ENCODE data around the gene KRTAP1-3.

Gene KRTAP1-3

DNA sequence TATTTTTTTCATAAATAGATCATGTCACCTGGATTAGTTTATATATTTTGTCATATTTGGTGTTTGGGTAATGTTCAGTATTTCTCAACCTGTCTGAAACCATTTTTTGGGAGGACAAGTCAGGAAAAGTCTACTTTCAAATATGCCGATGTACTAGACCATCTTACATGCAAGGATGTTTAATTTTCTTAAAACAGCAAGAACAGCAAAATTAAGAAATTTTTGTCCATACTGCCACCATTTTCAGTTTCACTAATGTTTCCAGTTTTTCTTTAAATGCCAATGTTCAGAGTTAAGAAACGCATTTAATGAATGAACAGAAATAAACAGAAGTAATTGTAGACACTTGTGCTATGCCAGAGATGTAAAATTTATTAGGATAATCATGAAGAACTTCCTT, 41.6 kb downstream of the KRTAP1-3 start:
- Histone ChIP-seq H4K20me1 (ENCODE audit: insufficient read depth, low read length) (no peaks in the 10 kb centered on the region), H3K79me2 (ENCODE audit: low read length) (no peaks in the 10 kb centered on the region), H3K27me3 (replicated peaks; ENCODE audit: insufficient read depth, low read length) (no peaks in the 10 kb centered on the region), H3F3A (ENCODE audit: insufficient read depth, low read length) (no peaks in the 10 kb centered on the region), H3K9me2 (replicated peaks; ENCODE audit: insufficient read depth, low read length) (no peaks in the 10 kb centered on the region), H3K9ac (ENCODE audit: low read length) (no peak overlapping the region), H2AFZ (ENCODE audit: low read length) (no peak overlapping the region), H3K4me1 (ENCODE audit: low read length) (no peaks in the 10 kb centered on the region), H3K4me2 (ENCODE audit: low read depth, low read length) (no peak overlapping the region), H3K27ac (ENCODE audit: low read length) (no peak overlapping the region), H3K36me3 (replicated peaks; ENCODE audit: insufficient read depth, low read length) (no peaks in the 10 kb centered on the region), H3K4me3 (ENCODE audit: low read length) (no peak overlapping the region), H3K9me3 (replicated peaks; ENCODE audit: insufficient read depth, low read length) (no peaks in the 10 kb centered on the region)
- DNase-seq, result no peak
- TF ChIP-seq, protein P1, sequence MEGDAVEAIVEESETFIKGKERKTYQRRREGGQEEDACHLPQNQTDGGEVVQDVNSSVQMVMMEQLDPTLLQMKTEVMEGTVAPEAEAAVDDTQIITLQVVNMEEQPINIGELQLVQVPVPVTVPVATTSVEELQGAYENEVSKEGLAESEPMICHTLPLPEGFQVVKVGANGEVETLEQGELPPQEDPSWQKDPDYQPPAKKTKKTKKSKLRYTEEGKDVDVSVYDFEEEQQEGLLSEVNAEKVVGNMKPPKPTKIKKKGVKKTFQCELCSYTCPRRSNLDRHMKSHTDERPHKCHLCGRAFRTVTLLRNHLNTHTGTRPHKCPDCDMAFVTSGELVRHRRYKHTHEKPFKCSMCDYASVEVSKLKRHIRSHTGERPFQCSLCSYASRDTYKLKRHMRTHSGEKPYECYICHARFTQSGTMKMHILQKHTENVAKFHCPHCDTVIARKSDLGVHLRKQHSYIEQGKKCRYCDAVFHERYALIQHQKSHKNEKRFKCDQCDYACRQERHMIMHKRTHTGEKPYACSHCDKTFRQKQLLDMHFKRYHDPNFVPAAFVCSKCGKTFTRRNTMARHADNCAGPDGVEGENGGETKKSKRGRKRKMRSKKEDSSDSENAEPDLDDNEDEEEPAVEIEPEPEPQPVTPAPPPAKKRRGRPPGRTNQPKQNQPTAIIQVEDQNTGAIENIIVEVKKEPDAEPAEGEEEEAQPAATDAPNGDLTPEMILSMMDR (IDR thresholded peaks at IDR 0.05; ENCODE audit: low read length), result no peak
- TF ChIP-seq EZH2 (optimal IDR thresholded peaks at IDR 0.05; ENCODE audit: low read depth, low read length) (no peak), EZH2phosphoT487 (IDR thresholded peaks at IDR 0.05; ENCODE audit: low read length) (no peak)

DNA sequence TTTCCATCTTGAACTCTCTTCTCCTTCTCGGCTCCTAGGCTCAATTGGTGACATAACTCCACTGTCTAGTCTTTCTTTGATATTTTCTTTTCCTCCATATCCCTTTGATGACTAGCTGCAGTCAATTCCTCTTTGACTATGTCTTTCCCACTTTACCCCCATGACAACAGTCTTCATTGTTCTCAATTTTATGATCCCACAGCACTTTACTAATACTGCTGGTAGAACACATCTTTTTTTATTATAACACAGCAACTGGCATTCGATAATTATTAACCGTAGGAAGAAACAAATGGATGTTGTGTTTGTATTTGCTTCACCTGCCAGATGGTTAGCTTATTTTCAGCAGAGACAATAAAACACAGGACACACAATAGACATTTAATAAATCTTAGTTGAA, 42.0 kb downstream of the KRTAP1-3 start:
- H3K79me2 ChIP-seq (ENCODE audit: low read length), result no peaks in the 10 kb centered on the region
- DNase-seq, result no peak
- TF ChIP-seq, protein P1 (IDR thresholded peaks at IDR 0.05; ENCODE audit: low read length), result no peak
- TF ChIP-seq EZH2phosphoT487 (IDR thresholded peaks at IDR 0.05; ENCODE audit: low read length) (no peak), EZH2 (optimal IDR thresholded peaks at IDR 0.05; ENCODE audit: low read depth, low read length) (no peak)
- H3K4me1 ChIP-seq (ENCODE audit: low read length), result no peaks in the 10 kb centered on the region
- H4K20me1 ChIP-seq (ENCODE audit: insufficient read depth, low read length), result no peaks in the 10 kb centered on the region
- no peaks in the 10 kb centered on the region for H3F3A ChIP-seq (ENCODE audit: insufficient read depth, low read length)
- no peak overlapping the region for H3K4me3 ChIP-seq (ENCODE audit: low read length)
- H3K36me3 ChIP-seq (replicated peaks; ENCODE audit: insufficient read depth, low read length), result no peaks in the 10 kb centered on the region
- no peak overlapping the region for H2AFZ ChIP-seq (ENCODE audit: low read length)
- H3K9me2 ChIP-seq (replicated peaks; ENCODE audit: insufficient read depth, low read length), result no peaks in the 10 kb centered on the region
- H3K9me3 ChIP-seq (replicated peaks; ENCODE audit: insufficient read depth, low read length), result no peaks in the 10 kb centered on the region
- H3K27me3 ChIP-seq (replicated peaks; ENCODE audit: insufficient read depth, low read length), result no peaks in the 10 kb centered on the region
- no peak overlapping the region for H3K27ac ChIP-seq (ENCODE audit: low read length)
- no peak overlapping the region for H3K4me2 ChIP-seq (ENCODE audit: low read depth, low read length)
- no peak overlapping the region for H3K9ac ChIP-seq (ENCODE audit: low read length)

DNA sequence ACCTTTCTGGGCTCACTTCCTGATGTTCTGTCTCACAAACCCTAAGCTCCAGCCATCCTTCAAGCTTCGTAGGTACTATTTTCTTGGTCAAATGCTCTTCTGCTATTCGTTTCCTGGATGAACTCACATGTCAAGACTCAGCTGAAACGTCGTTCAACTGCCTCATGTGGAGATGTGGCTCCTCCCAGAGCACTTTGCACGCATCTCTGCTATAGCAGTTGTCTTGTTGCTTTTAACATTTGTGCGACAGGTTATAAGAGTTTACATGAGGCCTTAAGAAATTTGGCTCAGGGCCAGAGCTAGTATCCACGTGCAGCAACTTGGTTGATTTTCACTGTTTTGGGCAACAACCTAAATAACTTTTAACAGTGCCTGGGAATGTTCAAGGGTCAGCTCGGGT, 47.8 kb downstream of the KRTAP1-3 start:
- Histone ChIP-seq H3K9me3 (replicated peaks; ENCODE audit: insufficient read depth, low read length) (no peaks in the 10 kb centered on the region), H3K9ac (ENCODE audit: low read length) (no peak overlapping the region), H3K4me2 (ENCODE audit: low read depth, low read length) (no peak overlapping the region), H3K36me3 (replicated peaks; ENCODE audit: insufficient read depth, low read length) (no peaks in the 10 kb centered on the region), H2AFZ (ENCODE audit: low read length) (0 out of 2 replicates have a peak overlapping the region, but pooled peaks have one; percentile 9), H3K27me3 (replicated peaks; ENCODE audit: insufficient read depth, low read length) (no peaks in the 10 kb centered on the region; the same call in 1 of the 2 replicates), H3K4me3 (ENCODE audit: low read length) (no peak overlapping the region), H3K4me1 (ENCODE audit: low read length) (no peaks in the 10 kb centered on the region), H3K79me2 (ENCODE audit: low read length) (no peaks in the 10 kb centered on the region), H3K9me2 (replicated peaks; ENCODE audit: insufficient read depth, low read length) (no peaks in the 10 kb centered on the region), H4K20me1 (ENCODE audit: insufficient read depth, low read length) (no peaks in the 10 kb centered on the region), H3F3A (ENCODE audit: insufficient read depth, low read length) (no peaks in the 10 kb centered on the region), H3K27ac (ENCODE audit: low read length) (no peak overlapping the region)
- TF ChIP-seq EZH2phosphoT487 (IDR thresholded peaks at IDR 0.05; ENCODE audit: low read length) (no peak), EZH2 (optimal IDR thresholded peaks at IDR 0.05; ENCODE audit: low read depth, low read length) (no peak)
- TF ChIP-seq, protein P1 (IDR thresholded peaks at IDR 0.05; ENCODE audit: low read length), result no peak
- DNase-seq, result no peak

All from MM.1S (cell line).